WERI-Rb-1 (cell line): ENCODE results near the gene ODAD4.

Source experiments
- DNase-seq: peaks from one replicate; pipeline ENCODE4 v3.0.0-alpha.2; 2020
- H3K27ac ChIP-seq: fragments of 250-450 bp; sonication (Bioruptor Pico); 2 replicates; pipeline ENCODE4 v1.5.1; 2020; ENCODE audit warnings: mild to moderate bottlenecking, moderate library complexity
- H3K27me3 ChIP-seq: fragments of 250-450 bp; sonication (Bioruptor Pico); 2 replicates; pipeline ENCODE4 v1.5.1; 2021; ENCODE audit warnings: mild to moderate bottlenecking, low read depth, moderate library complexity; ENCODE audit not compliant: insufficient read depth, severe bottlenecking
- H3K36me3 ChIP-seq: fragments of 250-450 bp; sonication (Bioruptor Pico); 2 replicates; pipeline ENCODE4 v1.5.1; 2020; ENCODE audit warnings: mild to moderate bottlenecking, moderate library complexity
- H3K4me3 ChIP-seq: 2 replicates; pipeline ENCODE4 v1.5.1; 2011; ENCODE audit warnings: low read depth, mild to moderate bottlenecking, control low read depth, low read length
- H3K9me3 ChIP-seq: fragments of 250-450 bp; sonication (Bioruptor Pico); 2 replicates; pipeline ENCODE4 v1.5.1; 2021; ENCODE audit warnings: mild to moderate bottlenecking, moderate library complexity; ENCODE audit not compliant: severe bottlenecking
- TF ChIP-seq, protein P1 (sequence below): IDR thresholded peaks from 2 replicates; pipeline ENCODE4 v1.5.1; 2011; ENCODE audit warnings: low read depth, mild to moderate bottlenecking, control low read depth, inconsistent platforms, low read length

ODAD4 gene

DNA sequence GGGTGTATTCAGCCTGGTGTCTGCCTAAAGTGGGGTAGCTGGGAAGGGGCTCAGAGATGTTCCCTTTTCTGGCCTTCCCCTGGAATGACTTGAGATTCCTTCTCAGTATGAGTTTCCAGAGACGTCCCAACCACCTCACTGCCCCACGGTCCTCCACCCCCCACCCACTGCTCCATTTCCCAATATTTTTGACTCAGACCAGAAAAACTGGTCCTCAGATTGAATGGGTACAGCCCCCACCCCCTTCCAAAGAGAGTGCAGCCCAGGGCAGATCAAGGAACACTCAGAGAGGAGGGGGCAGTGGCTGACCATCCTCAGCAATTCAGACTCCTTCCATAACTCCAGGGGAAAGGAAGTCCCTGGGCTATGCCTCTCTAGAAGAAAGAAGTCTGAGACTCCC lies 14.9 kb upstream of the ODAD4 start:
- no peaks in the 10 kb centered on the region for H3K27me3 ChIP-seq
- H3K9me3 ChIP-seq = no peaks in the 10 kb centered on the region
- no peak for DNase-seq
- H3K36me3 ChIP-seq = peaks cover 82% of the 10 kb centered on the region
- TF ChIP-seq, protein P1, sequence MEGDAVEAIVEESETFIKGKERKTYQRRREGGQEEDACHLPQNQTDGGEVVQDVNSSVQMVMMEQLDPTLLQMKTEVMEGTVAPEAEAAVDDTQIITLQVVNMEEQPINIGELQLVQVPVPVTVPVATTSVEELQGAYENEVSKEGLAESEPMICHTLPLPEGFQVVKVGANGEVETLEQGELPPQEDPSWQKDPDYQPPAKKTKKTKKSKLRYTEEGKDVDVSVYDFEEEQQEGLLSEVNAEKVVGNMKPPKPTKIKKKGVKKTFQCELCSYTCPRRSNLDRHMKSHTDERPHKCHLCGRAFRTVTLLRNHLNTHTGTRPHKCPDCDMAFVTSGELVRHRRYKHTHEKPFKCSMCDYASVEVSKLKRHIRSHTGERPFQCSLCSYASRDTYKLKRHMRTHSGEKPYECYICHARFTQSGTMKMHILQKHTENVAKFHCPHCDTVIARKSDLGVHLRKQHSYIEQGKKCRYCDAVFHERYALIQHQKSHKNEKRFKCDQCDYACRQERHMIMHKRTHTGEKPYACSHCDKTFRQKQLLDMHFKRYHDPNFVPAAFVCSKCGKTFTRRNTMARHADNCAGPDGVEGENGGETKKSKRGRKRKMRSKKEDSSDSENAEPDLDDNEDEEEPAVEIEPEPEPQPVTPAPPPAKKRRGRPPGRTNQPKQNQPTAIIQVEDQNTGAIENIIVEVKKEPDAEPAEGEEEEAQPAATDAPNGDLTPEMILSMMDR = no peak
- no peak overlapping the region for H3K4me3 ChIP-seq
- peak overlapping the region; percentile 37 for H3K27ac ChIP-seq

DNA sequence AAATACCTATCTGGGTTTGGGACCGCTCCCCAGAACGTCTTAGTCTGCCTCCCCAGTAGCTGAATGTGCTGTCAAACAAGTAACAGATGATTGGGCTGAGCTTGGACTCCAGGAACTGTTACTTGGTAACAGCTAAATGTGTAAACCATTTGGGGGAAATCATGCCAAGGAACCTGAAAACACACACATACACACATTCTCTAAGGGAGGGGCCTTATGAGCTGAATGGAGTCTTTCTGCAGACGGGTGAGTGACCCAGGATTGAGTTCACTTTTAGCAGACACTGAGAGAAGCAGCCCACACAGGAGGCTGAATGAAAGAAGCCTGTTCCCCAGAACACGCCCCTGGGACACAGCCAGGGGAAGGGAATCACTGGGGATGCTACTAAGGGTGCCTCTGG lies 13.2 kb upstream of the ODAD4 start:
- Histone ChIP-seq H3K27me3 (no peaks in the 10 kb centered on the region), H3K9me3 (no peaks in the 10 kb centered on the region), H3K4me3 (peak overlapping the region; percentile 97), H3K36me3 (peaks cover 66% of the 10 kb centered on the region), H3K27ac (peak overlapping the region; percentile 96)
- no peak for DNase-seq
- TF ChIP-seq, protein P1 = no peak

DNA sequence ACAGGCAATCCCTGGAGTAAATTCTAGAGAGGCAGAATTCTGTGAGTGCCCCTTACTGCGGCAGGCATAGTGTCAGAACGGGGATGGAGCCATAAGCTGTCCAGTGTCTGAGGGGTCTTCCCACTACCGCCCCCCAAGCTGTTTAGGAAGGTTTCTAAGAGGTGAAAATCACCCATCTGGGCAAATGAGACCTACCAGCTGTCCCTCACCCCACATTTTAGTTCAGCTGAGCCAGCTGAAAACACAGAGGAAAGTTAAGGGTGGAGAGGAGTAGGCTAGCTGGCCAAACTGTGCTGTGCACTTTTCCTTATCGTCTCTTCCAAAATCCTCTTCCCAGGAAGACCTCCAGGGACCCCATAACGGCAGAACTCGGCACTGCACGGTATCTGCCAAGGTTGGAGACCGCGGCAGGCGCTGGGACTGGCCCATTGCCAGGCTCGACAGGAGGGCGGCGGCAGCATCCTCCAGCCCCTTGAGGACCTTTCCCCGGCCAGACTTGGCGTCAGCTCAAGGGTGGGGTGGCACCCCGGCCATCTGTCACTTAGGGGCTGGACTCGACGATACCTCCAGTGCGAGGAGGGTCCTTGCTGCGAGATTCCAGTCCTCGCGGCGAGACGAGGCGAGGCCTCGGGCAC lies 12.6 kb upstream of the ODAD4 start:
- TF ChIP-seq, protein P1 = no peak
- peak overlapping the region; percentile 96 for H3K27ac ChIP-seq
- H3K27me3 ChIP-seq = no peaks in the 10 kb centered on the region
- no peaks in the 10 kb centered on the region for H3K9me3 ChIP-seq
- peak overlapping the region; percentile 97 for H3K4me3 ChIP-seq
- peak; percentile 90 for DNase-seq
- peaks cover 60% of the 10 kb centered on the region for H3K36me3 ChIP-seq

DNA sequence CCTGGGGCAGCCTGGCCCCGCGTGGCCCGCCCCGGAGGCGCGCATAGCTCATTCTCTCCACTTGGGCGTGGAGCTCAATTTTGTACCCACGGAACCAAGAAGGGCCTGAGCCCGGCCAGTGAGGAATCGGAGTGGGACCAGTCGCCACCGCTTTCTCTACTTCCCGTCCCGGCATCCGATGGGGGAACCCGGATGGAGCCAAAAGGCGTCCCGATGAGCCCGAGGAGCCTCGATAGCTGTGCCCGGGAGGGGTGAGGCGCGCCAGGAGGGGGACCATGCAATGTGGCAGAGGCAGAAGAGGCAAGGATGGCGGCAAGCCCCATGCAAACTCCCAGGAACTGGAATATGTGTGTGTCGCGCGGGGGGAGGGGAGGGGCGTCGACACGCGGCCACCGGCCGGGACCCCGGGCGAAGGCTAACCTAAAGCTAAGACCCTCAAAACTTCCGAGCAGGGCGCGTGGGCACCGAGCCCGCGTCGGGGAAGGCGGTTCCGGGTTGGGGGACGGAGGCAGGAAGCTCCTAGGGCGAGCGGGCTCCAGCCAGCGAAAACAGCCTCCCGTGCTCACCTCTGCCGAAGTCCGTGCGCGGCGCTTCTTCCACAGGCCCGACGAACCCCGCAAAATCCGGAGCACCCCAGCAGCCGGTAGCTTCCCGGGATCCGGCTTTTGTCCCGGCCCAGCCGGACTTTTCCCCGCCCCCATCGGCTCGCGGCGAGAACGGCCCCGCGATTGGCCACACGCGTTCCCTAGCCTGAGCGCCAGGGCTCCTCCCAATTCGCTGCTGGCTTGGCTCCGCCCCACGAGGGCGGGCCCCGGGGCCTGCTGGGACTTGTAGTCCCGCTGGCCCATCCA lies 11.9 kb upstream of the ODAD4 start, which contains the start of gene ACLY:
ACLY (minus strand) TSS at position 638 of the 851 bp plus-strand sequence. CDS start 5,078 bp downstream, outside the sequence.
- H3K36me3 ChIP-seq = peaks cover 52% of the 10 kb centered on the region
- DNase-seq = peak; percentile 100
- H3K27me3 ChIP-seq = no peaks in the 10 kb centered on the region

DNA sequence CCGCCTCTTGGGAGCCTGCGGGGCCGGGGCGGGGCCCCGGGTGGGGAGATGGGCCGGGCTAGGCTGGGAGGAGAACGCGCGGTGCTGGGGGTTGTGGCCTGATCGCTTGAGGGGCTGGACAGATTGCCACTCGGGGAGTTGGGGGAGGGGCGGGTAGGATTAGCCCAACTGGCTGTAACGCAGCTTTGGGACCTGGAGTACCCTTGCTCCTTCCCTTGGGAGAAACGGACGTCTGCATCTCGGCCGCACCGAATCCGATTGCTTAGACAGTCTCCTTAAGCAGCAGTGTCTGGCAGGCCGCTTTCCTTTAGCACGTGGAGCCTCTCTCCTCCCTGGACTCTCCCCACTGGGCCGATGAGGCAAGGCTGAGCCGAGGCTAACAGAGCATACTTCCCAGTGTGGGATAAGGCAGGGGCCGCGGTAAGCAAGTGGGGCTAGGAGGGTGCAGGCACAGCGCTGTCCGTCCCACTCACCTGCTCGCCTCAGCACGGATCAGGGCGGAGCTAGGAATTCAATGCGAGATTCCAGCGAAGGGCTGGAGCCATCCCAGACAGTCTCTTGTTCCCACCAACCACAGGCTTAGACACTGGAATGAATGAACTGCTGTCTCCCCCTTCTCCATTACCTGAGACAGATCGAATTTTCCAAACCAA lies 11.1 kb upstream of the ODAD4 start:
- H3K9me3 ChIP-seq = no peaks in the 10 kb centered on the region
- TF ChIP-seq, protein P1 = no peak
- peak overlapping the region; percentile 45 for H3K4me3 ChIP-seq
- peak overlapping the region; percentile 96 for H3K27ac ChIP-seq
- peaks cover 45% of the 10 kb centered on the region for H3K36me3 ChIP-seq
- no peaks in the 10 kb centered on the region for H3K27me3 ChIP-seq
- no peak for DNase-seq

More for the DNA sequence above, 11.9 kb upstream of the ODAD4 start, which contains the start of gene ACLY:
- Histone ChIP-seq H3K27ac (peak within 1 kb of the TSS; percentile 96), H3K9me3 (no peaks in the 10 kb centered on the region), H3K4me3 (peak within 1 kb of the TSS; percentile 97)
- TF ChIP-seq, protein P1 = no peak
